Panc1 (cell line): Measurements from ENCODE around the gene TBC1D16.

Experiments used
- POLR2AphosphoS5 ChIP-seq: IDR thresholded peaks from 2 replicates; pipeline ENCODE4 v1.6.1; 2012; ENCODE audit warnings: mild to moderate bottlenecking, low read depth, low read length, moderate library complexity
- SIN3A ChIP-seq: IDR thresholded peaks from 2 replicates; pipeline ENCODE4 v1.6.1; 2012; ENCODE audit warnings: low read depth, mild to moderate bottlenecking, low read length, moderate library complexity, borderline replicate concordance; ENCODE audit not compliant: insufficient read depth
- TCF7L2 ChIP-seq: IDR thresholded peaks from 2 replicates; pipeline ENCODE4 v1.6.1; 2011; ENCODE audit warnings: mild to moderate bottlenecking, low read depth, low read length, inconsistent platforms
- TF ChIP-seq, protein P1 (sequence below): fragments of 450-650 bp; IDR thresholded peaks from 2 replicates; pipeline ENCODE4 v1.5.1; 2017; ENCODE audit warnings: mild to moderate bottlenecking

DNA sequence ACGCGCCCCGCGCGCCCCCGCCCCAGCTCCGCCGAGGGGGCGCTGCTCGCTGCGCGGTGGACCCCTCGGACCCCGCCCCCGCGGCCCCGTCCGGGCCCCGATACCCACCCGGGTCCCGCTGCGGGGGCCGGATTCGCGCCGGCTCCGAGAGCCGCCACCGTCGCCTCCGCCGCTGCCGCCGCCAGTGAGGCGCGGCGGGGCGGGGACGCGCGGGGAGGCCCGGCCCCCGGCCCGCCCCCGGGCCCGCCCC is at the start of gene TBC1D16:
- TF ChIP-seq, protein P1, sequence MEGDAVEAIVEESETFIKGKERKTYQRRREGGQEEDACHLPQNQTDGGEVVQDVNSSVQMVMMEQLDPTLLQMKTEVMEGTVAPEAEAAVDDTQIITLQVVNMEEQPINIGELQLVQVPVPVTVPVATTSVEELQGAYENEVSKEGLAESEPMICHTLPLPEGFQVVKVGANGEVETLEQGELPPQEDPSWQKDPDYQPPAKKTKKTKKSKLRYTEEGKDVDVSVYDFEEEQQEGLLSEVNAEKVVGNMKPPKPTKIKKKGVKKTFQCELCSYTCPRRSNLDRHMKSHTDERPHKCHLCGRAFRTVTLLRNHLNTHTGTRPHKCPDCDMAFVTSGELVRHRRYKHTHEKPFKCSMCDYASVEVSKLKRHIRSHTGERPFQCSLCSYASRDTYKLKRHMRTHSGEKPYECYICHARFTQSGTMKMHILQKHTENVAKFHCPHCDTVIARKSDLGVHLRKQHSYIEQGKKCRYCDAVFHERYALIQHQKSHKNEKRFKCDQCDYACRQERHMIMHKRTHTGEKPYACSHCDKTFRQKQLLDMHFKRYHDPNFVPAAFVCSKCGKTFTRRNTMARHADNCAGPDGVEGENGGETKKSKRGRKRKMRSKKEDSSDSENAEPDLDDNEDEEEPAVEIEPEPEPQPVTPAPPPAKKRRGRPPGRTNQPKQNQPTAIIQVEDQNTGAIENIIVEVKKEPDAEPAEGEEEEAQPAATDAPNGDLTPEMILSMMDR: no peak
- TF ChIP-seq POLR2AphosphoS5 (no peak), TCF7L2 (no peak), SIN3A (no peak)
